H1 (cell line): ENCODE data around the gene CCDC63. TPM values are rescaled to one million over a fixed set of nuclear protein-coding genes. Genes with fewer than 3 reads are reported as not detected.

Experiments
- CBX8 ChIP-seq: fragments of 300-800, 300-1000 bp; sonication (generic); IDR thresholded peaks from 2 replicates; pipeline ENCODE4 v1.7.1; 2016; ENCODE audit warnings: low read depth, low read length, borderline replicate concordance
- CHD7 ChIP-seq: fragments of 300-600 bp; sonication (generic); IDR thresholded peaks from 2 replicates; pipeline ENCODE4 v1.7.1; 2012; ENCODE audit warnings: low read length, moderate library complexity, mild to moderate bottlenecking, inconsistent platforms; ENCODE audit not compliant: insufficient replicate concordance
- EGR1 ChIP-seq: IDR thresholded peaks from 2 replicates; pipeline ENCODE4 v1.6.1; 2011; ENCODE audit warnings: low read depth, low read length, borderline replicate concordance
- FOSL1 ChIP-seq: IDR thresholded peaks from 2 replicates; pipeline ENCODE4 v1.6.1; 2011; ENCODE audit warnings: mild to moderate bottlenecking, low read depth, low read length, moderate library complexity; ENCODE audit not compliant: insufficient read depth
- KDM1A ChIP-seq: fragments of 200-600, 300-600 bp; sonication (generic); IDR thresholded peaks from 2 replicates; pipeline ENCODE4 v1.7.1; 2016; ENCODE audit warnings: mild to moderate bottlenecking, low read length, borderline replicate concordance
- NRF1 ChIP-seq: IDR thresholded peaks from 2 replicates; pipeline ENCODE4 v1.6.1; 2011; ENCODE audit warnings: mild to moderate bottlenecking, low read depth, low read length, improper control_type of control experiment
- RXRA ChIP-seq: IDR thresholded peaks from 2 replicates; pipeline ENCODE4 v1.6.1; 2011; ENCODE audit warnings: low read depth, mild to moderate bottlenecking, low read length, moderate library complexity; ENCODE audit not compliant: insufficient read depth
- SAP30 ChIP-seq: fragments of 300-600 bp; sonication (generic); IDR thresholded peaks from 2 replicates; pipeline ENCODE4 v1.7.1; 2012; ENCODE audit warnings: low read length, moderate library complexity, mild to moderate bottlenecking, inconsistent platforms; ENCODE audit not compliant: insufficient read depth, insufficient replicate concordance
- SP1 ChIP-seq: IDR thresholded peaks from 2 replicates; pipeline ENCODE4 v1.6.1; 2011; ENCODE audit warnings: low read depth, low read length
- polyA plus RNA-seq, 7 experiments: library from polyadenylated mRNA; depleted of rRNA in 3 of 7; stranded (reverse) in 5 of 7; unstranded in 2 of 7; fragments of >200 nt in 5 of 7; fragments of 200-250 nt in 2 of 7; gene quantifications; 1 replicate in 5 of 7; 2 replicates in 1 of 7; 4 replicates in 1 of 7; pipeline versions ENCODE4 v1.2.1 to v1.2.3, GENCODE V29; 2011 to 2013; ENCODE audit warnings: missing spikeins in 2 of 7, mixed read lengths in 2 of 7
- total RNA-seq: library from RNA; stranded (reverse); fragmentation: NEBNext Ultra II Directional; extraction: Animal tissue kit (Norgen Biotek cat#: 25700); gene quantifications from 2 replicates; pipeline ENCODE4 v1.2.1, GENCODE V29; 2021
- TF ChIP-seq, protein P1 (sequence below): IDR thresholded peaks from 2 replicates; pipeline ENCODE4 v1.6.1; 2012; ENCODE audit warnings: low read length, inconsistent platforms

CCDC63 gene
- total and polyA plus RNA-seq, 2 of the 8 experiments (the other 6 are each of a cell fraction or from before 2014, with no cell fraction given) = 0.42 to 0.93 TPM

GRCh38 chr12:110863161-110863560 lies 16.4 kb downstream of the CCDC63 start (continued):
- TF ChIP-seq CHD7 = no peak
- no peak for TF ChIP-seq EGR1
- TF ChIP-seq KDM1A = no peak
- TF ChIP-seq SP1 = no peak
- no peak for TF ChIP-seq SAP30
- TF ChIP-seq NRF1 = no peak
- no peak for TF ChIP-seq CBX8
- no peak for TF ChIP-seq RXRA
- TF ChIP-seq, protein P1, sequence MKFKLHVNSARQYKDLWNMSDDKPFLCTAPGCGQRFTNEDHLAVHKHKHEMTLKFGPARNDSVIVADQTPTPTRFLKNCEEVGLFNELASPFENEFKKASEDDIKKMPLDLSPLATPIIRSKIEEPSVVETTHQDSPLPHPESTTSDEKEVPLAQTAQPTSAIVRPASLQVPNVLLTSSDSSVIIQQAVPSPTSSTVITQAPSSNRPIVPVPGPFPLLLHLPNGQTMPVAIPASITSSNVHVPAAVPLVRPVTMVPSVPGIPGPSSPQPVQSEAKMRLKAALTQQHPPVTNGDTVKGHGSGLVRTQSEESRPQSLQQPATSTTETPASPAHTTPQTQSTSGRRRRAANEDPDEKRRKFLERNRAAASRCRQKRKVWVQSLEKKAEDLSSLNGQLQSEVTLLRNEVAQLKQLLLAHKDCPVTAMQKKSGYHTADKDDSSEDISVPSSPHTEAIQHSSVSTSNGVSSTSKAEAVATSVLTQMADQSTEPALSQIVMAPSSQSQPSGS = no peak
- no peak for TF ChIP-seq FOSL1
